G401 (cell line): ENCODE data around the gene ZNF441. TPM values are rescaled to one million over a fixed set of nuclear protein-coding genes. Genes with fewer than 3 reads are reported as not detected.

Source experiments
- DNase-seq: peaks from one replicate; pipeline ENCODE4 v3.0.0-alpha.2; 2015; ENCODE audit warnings: low spot score
- in situ Hi-C: cut with HindIII; loops from 2 replicates; pipeline ENCODE4 v1.10.0; 2016; ENCODE audit warnings: low sequenced_read_pairs, mixed read lengths
- total RNA-seq: library from RNA; depleted of rRNA; stranded (reverse); fragments of >200 nt; shearing (Covaris generic); gene quantifications from 2 replicates; pipeline ENCODE4 v1.2.3, GENCODE V29; 2014; rRNA removed

ZNF441 gene
- total RNA-seq, result 0.14 TPM in 1 of 2 replicates, not detected in the other

DNA sequence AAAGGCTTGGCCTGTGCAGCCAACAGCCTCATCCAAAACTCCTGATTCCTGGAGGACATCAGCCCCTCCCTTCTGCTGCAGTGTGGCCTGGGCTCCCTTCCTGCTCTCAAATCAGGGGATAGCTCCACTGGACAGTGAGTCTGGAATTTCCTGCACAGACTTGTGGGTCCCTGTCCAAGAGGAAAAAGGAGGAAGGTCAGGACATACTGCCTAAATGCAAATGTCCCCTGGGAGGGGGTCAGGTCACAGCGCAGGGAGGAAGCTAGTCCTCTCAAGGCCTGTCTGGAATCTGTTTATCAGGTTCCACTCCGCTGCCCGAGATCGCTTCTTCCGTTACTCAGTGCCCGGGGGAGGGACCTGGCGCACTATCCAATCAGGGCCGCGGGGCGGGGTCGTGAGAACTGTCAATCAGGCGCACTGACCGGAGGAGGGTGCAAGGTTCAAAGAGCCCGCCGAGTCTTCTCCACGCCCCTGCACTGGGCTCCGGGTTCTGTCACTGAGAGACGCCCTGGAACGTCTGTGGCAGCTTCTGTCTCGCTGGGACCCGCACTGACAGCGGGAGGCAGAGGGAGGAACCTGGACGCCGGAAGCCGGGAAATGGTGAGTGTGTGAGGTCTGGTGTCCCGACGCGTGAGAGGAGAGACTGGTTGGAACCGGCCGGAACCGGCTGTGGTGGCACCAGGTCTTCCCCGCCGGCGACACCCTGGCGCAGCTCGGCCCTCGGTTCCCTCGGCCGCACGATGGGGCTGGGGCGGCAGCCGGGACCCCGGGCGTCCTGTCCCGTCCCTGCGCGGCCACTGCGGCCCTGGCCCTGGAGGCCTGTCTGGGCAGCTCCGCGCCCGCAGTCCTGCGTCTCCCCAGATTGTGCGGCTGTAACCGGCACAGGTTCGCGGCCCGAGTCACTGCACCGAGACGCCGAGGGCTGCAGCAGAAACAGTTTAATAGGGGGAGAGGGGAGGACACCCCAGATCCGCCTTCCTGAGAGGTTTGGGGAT is at the start of gene ZNF441:
ZNF441 (plus strand) TSS at position 404 of the 995 bp plus-strand sequence; CDS start at position 598, 194 bp downstream.
- in situ Hi-C loops, result no loop called here
- DNase-seq, result peak; percentile 97

DNA sequence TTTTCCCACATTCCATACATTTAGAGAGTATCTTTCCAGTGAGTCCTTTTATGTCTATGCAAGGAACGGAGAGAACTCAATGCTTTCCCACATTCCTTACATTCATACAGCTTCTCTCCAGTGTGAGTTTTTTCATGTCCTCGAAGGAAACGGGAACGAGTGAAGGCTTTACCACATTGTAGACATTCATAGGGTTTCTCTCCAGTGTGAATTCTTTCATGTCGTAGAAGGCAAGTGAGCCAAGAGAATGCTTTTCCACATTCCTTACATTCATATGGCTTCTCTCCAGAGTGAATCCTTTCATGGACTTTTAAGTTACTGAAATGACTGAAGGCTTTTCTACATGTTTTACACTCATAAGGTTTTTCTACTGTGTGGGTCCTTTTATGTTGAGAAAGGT is 45.1 kb upstream of the ZNF441 start:
- in situ Hi-C loops, result no loop called here
- no peak for DNase-seq

DNA sequence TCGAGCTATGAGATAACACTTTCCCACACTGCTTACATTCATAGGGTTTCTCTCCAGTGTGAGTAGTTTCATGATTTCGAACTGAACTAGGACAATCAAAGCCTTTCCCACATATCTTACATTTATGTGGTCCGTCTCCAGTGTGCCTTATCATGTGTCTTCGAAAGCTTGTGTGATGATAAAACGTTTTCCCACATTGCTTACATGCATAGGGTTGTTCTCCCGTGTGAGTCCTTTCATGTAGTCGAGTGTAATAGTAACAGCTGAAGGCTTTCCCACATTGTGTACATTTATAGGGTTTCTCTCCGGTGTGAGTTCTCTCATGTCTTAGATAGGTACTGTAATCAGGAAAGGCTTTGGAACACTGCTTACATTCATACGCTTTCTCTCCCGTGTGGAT is 44.4 kb upstream of the ZNF441 start:
- in situ Hi-C loops, result no loop called here
- no peak for DNase-seq

- in situ Hi-C loops, result no loop called here
- DNase-seq, result no peak
Measured at GRCh38 chr19:11729586-11729985, 37.2 kb upstream of the ZNF441 start.

DNA sequence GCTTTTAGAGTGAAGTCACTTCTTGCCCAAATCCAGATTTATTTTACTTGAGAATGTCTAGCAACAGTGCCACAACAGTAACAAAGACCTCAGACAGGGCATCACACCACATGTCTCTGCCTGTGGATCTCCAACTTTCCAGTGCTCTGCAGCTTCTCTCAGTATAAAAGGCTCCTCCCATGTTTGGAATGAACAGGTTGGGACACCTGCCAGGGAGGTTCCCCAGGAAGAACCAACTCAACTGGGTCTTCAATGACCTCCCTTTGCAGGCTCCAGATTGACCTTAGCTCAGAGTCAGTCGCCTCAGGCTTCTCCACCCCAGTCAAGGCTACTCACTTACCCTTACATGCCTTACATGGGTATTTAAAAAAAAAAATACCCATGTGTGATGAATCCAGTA is 31.4 kb upstream of the ZNF441 start:
- in situ Hi-C loops, result no loop called here

GRCh38 chr19:11736696-11737095 is 30.1 kb upstream of the ZNF441 start:
- in situ Hi-C loops, result no loop called here
- no peak for DNase-seq

More for the DNA sequence above, 31.4 kb upstream of the ZNF441 start:
- DNase-seq, result no peak

- peak; percentile 39 for DNase-seq
- in situ Hi-C loops, result no loop called here
Measured at GRCh38 chr19:11737964-11738745, 28.6 kb upstream of the ZNF441 start.

DNA sequence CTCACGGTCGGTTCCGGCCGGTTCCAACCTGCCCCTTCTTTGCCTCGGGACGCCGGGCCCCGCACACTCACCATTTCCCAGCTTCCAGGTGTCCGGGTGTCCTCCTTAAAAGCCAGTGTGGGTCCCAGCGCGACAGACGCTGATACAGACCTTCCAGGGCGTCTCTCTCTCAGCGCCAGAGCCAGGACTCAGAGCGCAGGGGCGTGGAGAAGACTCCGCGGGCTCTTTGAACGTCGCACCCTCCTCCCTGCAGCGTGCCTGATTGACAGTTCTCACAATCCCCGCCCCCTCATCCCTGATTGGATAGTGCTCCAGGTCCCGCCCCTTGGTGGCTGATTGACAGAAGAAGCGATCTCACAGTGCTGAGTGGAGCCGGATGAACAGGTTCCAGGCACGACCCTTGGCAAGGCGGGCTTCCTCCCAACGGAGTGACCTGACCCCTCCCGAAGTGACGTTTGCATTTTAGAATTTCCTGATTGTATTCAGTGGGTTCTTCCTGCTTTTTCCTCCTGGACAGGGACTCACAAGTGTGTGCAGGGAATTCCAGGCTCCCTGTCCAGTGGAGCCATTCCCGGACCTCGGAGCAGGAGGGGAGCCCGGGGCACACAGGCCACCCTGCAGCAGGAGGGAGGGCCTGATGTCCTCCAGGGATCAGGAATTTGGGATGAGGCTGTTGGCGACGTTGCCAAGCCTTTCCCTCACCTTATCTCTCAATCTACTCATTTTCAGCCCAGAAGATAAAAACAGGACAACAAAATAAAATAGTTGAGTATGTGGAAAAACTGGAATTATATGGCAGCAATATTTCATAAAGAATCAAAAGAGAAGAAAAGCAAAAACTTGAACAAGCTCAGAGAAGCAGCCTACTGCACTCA is 27.8 kb upstream of the ZNF441 start, which contains the start of gene ZNF823:
ZNF823 (minus strand) TSS at position 201 of the 875 bp plus-strand sequence; CDS start at position 74, 127 bp downstream.
- DNase-seq, result peak; percentile 100
- in situ Hi-C loops, result no loop called here

DNA sequence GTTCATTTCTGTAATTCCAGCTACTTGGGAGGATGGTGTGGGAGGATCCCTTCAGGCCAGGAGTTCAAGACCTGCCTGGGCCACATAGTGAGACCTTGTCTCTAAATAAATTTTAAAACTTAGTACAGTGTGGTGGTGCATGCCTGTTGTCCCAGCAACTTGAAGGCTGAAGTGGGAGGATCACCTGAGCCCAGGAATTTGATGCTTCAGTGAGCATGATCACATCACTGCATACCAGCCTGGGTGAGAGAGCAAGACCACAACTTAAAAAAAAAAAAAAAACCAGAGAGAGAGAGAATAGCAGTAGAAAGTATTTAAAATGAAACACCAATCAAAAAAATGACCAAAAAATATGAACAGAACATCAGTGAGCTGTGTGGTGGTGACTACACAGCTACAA is 20.9 kb upstream of the ZNF441 start:
- in situ Hi-C loops, result no loop called here
- DNase-seq, result no peak

- in situ Hi-C loops, result no loop called here
- DNase-seq, result no peak
Measured at GRCh38 chr19:11747277-11747676, 19.5 kb upstream of the ZNF441 start.

DNA sequence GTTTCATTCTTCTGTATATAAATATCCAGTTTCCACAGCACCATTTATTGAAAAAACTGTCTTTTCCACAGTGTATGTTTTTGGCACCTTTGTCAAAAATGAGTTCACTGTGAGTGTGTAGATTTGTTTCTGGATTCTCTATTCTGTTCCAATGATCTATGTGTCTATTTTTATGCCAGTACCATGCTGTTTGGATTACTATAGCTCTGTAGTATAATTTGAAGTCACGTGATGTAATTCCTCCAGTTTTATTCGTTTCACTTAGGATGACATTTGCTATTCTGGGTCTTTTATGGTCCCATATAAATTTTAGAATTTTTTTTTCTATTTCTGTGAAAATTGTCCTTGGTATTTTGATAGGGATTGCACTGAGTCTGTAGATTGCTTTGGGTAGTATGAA is 17.0 kb upstream of the ZNF441 start:
- in situ Hi-C loops, result no loop called here
- DNase-seq, result no peak

GRCh38 chr19:11752244-11752736 is 14.5 kb upstream of the ZNF441 start:
- in situ Hi-C loops, result no loop called here
- no peak for DNase-seq

GRCh38 chr19:11754663-11755062 is 12.1 kb upstream of the ZNF441 start:
- DNase-seq, result no peak
- in situ Hi-C loops, result no loop called here

GRCh38 chr19:11756965-11757364 is 9.8 kb upstream of the ZNF441 start:
- DNase-seq, result no peak
- in situ Hi-C loops, result no loop called here

DNA sequence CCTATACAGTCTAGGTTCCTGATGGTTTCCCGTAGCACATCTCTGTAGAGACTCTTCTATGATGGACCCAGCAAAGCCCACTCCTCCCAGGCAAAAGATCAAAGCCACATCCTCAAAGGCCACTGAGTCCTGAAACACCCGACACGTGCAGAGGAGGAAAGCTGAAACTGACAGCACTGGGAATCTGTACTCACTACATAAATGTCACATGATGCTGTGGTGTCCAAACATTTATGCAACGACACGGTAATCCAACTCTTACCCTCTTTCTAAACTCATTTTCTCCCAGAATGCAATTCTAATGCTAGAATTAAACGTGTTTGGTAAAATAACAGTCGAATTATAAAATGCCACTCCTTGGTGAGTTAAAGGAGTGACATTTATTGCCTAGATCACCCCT is 7.0 kb upstream of the ZNF441 start:
- in situ Hi-C loops, result no loop called here
- DNase-seq, result no peak

DNA sequence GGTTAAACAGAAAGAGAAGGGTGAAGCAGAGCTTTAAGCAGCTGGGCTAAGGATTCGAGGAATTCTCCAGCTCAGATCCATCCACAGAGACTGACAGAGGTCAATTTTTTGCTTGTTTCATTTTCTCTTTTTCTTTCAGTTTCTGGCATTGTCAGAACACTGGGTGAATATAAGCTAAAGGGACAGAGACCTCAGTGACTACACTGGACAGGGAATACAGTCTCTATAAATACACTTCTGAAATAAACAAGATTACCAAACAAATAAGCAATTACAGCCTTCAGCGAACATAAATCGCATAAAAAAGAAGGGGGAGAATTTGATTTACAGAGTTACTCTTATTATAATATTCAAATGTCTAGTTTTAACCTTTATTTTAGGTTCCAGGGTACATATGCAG is 3.7 kb upstream of the ZNF441 start:
- no peak for DNase-seq
- in situ Hi-C loops, result no loop called here

GRCh38 chr19:11763611-11764010 is 3.2 kb upstream of the ZNF441 start:
- DNase-seq, result no peak
- in situ Hi-C loops, result no loop called here

- in situ Hi-C loops, result no loop called here
- DNase-seq, result peak; percentile 30
Measured at GRCh38 chr19:11767633-11768133, 883 bp downstream of the ZNF441 start.

DNA sequence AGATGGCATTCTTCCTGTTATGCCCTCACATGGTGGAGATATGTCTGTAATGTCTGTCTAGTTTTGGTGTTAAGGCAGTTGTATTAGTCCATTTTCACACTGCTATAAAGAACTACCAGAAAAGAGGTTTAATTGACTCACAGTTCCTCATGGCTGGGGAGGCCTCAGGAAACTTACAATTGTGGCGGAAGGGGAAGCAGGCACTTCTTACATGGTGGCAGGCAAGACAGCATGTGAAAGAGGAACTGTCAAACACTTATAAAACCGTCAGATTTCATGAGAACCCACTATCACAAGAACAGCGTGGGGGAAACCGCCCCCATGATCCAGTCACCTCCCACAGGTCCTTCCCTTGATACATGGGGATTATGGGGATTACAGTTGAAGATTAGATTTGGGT is 3.2 kb downstream of the ZNF441 start:
- no peak for DNase-seq
- in situ Hi-C loops, result no loop called here
